ENCODE results near the gene RSPH4A. TPM values are rescaled to one million over a fixed set of nuclear protein-coding genes. Genes with fewer than 3 reads are reported as not detected.
A peak's percentile ranks its signal among the peaks of the same experiment; 100 is the strongest.

RSPH4A gene
- total and polyA plus RNA-seq, 9 of the 15 experiments (the other 6 are each of a cell fraction or from before 2014, with no cell fraction given) = 0.04 to 0.30 (median 0.11) TPM

DNA sequence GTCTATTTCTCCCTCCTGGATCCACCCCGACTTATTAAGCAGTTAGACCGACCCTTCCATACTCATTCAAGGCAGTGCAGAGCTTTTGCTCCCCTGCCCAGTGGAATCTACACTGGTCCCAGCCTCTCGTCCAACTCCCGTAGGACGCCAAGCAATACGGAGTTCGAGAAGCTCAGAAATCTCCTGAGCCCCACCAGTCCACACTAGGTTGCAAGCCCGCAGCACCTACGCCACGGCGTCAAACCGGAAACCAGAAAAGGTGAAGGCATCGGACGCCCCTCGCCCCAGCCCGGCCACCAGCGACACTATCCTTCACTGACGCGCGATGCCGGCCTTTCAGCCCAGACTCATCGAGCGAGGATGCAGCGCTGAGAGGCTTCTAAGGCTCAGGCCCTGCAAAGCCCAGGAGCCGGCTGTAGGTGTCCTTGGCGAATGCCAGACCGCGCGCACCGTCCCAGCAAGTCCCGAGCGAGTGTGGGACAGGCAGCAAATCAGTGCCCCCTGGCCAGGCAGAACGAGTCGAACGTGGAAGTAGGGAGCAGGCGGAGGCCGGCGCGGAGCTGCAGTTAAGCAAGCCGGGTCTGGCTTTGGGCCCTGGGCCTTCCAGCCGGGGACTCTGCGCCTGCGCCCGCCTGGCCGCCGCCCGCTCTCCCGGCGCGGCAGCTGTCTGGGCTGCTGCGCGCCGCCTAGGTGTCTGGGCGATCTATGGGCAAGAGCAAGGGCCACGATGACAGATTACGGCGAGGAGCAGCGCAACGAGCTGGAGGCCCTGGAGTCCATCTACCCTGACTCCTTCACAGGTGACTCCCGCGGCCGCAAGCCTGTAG is 45.2 kb upstream of the RSPH4A start, which contains the start of gene RWDD1 (continued):
- TF ChIP-seq, protein P1, sequence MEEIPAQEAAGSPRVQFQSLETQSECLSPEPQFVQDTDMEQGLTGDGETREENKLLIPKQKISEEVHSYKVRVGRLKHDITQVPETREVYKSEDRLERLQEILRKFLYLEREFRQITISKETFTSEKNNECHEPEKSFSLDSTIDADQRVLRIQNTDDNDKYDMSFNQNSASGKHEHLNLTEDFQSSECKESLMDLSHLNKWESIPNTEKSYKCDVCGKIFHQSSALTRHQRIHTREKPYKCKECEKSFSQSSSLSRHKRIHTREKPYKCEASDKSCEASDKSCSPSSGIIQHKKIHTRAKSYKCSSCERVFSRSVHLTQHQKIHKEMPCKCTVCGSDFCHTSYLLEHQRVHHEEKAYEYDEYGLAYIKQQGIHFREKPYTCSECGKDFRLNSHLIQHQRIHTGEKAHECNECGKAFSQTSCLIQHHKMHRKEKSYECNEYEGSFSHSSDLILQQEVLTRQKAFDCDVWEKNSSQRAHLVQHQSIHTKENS (CRISPR knock-in tag; IDR thresholded peaks at IDR 0.05) = no peak
- no peak for TF ChIP-seq CAMTA2 (CRISPR knock-in tag; conservative IDR thresholded peaks at IDR 0.05)
- TF ChIP-seq ZNF717 (CRISPR knock-in tag; IDR thresholded peaks at IDR 0.05) = no peak
- TF ChIP-seq ETS1 (conservative IDR thresholded peaks at IDR 0.05; ENCODE audit: control insufficient read depth, low read depth, low read length) = no peak; the same call in none of the 2 replicates
- TF ChIP-seq RBFOX2 (IDR thresholded peaks at IDR 0.05; ENCODE audit: low read depth, low read length) = peak; percentile 98
- no peak for TF ChIP-seq RFX7 (CRISPR knock-in tag; IDR thresholded peaks at IDR 0.05)
- TF ChIP-seq PTTG1 (tag; IDR thresholded peaks at IDR 0.05; ENCODE audit: low read depth) = no peak
- no peak for TF ChIP-seq ZFP30 (CRISPR knock-in tag; IDR thresholded peaks at IDR 0.05; ENCODE audit: borderline replicate concordance)
- no peak for TF ChIP-seq CBFA2T2 (conservative IDR thresholded peaks at IDR 0.05)
- TF ChIP-seq TAF15 (IDR thresholded peaks at IDR 0.05; ENCODE audit: low read depth, low read length) = no peak
- TF ChIP-seq C11orf30 (IDR thresholded peaks at IDR 0.05; ENCODE audit: low read depth) = peak; percentile 96
- TF ChIP-seq TARDBP (IDR thresholded peaks at IDR 0.05) = peak; percentile 80; the same call in 1 of the 2 replicates
- no peak for TF ChIP-seq ZNF282 (CRISPR knock-in tag; IDR thresholded peaks at IDR 0.05)
- TF ChIP-seq ZNF133 (CRISPR knock-in tag; IDR thresholded peaks at IDR 0.05) = no peak
- no peak for TF ChIP-seq PYGO2 (tag; IDR thresholded peaks at IDR 0.05)
- no peak for TF ChIP-seq ZNF143 (CRISPR knock-in tag; IDR thresholded peaks at IDR 0.05)
- peak; percentile 94 for TF ChIP-seq TFAP4 (CRISPR knock-in tag; IDR thresholded peaks at IDR 0.05; ENCODE audit: borderline replicate concordance)
- TF ChIP-seq MCM2 (IDR thresholded peaks at IDR 0.05; ENCODE audit: low read depth) = no peak
- no peak for TF ChIP-seq BDP1 (IDR thresholded peaks at IDR 0.05; ENCODE audit: insufficient read depth, insufficient read length)
- peak; percentile 79 for TF ChIP-seq PCBP1 (IDR thresholded peaks at IDR 0.05; ENCODE audit: low read depth, low read length, poor library complexity, severe bottlenecking)
- TF ChIP-seq, protein P2, sequence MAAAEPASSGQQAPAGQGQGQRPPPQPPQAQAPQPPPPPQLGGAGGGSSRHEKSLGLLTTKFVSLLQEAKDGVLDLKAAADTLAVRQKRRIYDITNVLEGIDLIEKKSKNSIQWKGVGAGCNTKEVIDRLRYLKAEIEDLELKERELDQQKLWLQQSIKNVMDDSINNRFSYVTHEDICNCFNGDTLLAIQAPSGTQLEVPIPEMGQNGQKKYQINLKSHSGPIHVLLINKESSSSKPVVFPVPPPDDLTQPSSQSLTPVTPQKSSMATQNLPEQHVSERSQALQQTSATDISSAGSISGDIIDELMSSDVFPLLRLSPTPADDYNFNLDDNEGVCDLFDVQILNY (CRISPR knock-in tag; IDR thresholded peaks at IDR 0.05) = no peak; the same call in 1 of the 2 replicates
- no peak for TF ChIP-seq IRF9 (tag; IDR thresholded peaks at IDR 0.05)
- TF ChIP-seq RBM39 (optimal IDR thresholded peaks at IDR 0.05; ENCODE audit: low read depth, low read length) = no peak

Measured in K562 (cell line).